Stimulated activated CD4-positive, alpha-beta T cell treated with anti-CD3 and anti-CD28 coated beads, Interleukin-1b, Interleukin-23, amount 100 ng/mL, for 1 hour (primary cell): Measurements from ENCODE around the gene BTD.
A peak's percentile ranks its signal among the peaks of the same experiment; 100 is the strongest.

Source experiments
- DNase-seq, 2 donors: peaks; one replicate each; pipeline ENCODE4 v3.0.0-alpha.2; 2020; ENCODE audit warnings: low read depth in 2 of 2

BTD gene, protein sequence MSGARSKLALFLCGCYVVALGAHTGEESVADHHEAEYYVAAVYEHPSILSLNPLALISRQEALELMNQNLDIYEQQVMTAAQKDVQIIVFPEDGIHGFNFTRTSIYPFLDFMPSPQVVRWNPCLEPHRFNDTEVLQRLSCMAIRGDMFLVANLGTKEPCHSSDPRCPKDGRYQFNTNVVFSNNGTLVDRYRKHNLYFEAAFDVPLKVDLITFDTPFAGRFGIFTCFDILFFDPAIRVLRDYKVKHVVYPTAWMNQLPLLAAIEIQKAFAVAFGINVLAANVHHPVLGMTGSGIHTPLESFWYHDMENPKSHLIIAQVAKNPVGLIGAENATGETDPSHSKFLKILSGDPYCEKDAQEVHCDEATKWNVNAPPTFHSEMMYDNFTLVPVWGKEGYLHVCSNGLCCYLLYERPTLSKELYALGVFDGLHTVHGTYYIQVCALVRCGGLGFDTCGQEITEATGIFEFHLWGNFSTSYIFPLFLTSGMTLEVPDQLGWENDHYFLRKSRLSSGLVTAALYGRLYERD

DNA sequence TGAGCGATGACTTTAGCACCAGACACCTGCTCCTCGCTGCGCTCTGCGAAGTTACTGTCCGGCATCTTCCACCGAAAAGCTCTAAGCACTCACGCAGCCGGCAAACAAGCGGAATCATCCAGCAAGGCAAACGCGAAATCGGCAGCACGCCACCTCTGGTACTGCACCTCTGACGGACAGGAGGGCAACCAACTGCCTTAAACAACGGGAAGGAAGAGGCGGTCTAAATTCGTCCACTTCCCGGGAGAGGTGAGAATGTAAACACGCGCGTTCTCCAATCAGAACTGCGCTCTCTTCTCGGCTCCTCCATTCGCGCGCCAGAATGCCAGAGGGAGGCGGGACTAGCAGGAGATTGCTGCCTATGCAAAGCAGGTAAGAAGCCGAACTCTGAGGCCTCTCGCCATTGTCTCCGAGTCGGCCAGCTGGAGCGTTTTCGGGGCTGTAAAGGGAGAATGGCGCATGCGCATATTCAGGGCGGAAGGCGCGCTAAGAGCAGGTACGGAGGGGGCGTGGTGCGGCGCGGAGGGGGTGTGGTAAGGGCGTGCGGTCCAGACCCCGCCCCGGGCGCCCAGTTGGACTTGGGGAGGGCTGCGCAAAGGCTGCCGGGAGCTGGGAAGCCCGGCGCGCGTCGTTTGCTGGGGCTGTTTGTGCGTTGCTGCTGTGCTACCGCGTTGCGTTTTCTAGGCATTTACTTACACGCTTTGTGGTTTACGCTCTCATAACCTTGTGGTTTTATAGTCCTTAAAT lies at the start of gene BTD, which contains the start of gene HACL1:
Gene BTD (plus strand): TSS at position 347 of the 747 bp plus-strand sequence. CDS start 33,695 bp downstream, outside the sequence.
Gene HACL1 (minus strand): TSS at position 171 of the 747 bp plus-strand sequence. CDS start 106 bp downstream, at position 65.
- peak; percentile 95 to 99 for DNase-seq

- no peak for DNase-seq
Measured at GRCh38 chr3:15551902-15552301, 49.6 kb upstream of the BTD start.

DNA sequence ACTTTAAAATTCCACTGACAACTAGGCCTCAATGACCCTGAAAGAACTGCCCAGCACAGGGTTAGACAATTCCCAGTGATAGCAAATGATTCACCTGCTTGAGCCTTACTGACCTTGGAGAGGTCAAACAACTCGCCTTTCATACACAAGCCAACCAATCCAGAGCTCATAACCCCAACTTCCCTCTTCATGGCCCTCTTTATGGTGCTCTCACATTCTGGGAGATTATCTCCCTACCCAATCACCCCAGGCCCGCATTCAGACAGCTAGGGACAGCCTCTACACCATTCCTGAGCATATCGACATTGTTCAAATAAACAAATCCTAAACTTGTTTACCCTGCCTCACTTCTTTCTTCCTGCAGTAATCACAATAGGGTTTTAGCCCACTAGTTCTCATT lies 47.8 kb upstream of the BTD start:
- DNase-seq = no peak

DNA sequence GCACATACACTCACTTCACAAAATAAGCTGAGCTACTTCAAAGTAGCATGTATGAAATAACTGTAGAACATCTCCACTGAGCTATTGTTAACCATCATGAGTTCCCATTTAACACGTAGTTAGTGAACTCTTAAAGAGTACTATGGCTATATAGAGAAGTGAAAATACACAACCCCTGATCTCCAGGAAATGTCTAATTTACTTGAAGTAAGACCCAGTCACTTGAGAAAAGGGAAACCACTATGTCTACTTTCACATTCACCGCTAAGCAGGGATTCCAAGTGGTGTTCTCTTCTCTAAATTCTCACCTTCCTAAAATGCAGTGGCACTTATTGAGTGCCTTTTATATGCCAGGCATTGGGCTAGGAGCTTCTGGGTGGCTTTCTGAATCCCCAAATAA lies 45.0 kb upstream of the BTD start:
- no peak for DNase-seq

- DNase-seq = no peak
Measured at GRCh38 chr3:15557511-15557946, 44.0 kb upstream of the BTD start.

DNA sequence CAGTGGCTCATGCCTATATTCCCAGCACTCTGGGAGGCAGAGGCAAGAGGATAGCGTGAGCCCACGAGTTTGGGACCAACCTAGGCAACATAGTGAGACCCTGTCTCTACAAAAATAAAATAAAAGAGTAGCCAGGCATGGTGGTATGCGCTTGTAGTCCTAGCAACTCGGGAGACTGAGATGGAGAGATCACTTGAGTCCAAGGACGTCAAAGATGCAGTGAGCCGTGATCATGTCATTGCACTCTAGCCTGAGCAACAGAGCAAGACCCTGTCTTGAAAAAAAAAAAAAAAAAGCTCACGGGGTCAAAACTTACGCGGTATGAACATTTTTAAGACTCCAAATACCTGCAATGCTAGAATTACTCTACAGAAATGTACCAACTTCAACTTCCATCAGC lies 43.0 kb upstream of the BTD start:
- no peak for DNase-seq

DNA sequence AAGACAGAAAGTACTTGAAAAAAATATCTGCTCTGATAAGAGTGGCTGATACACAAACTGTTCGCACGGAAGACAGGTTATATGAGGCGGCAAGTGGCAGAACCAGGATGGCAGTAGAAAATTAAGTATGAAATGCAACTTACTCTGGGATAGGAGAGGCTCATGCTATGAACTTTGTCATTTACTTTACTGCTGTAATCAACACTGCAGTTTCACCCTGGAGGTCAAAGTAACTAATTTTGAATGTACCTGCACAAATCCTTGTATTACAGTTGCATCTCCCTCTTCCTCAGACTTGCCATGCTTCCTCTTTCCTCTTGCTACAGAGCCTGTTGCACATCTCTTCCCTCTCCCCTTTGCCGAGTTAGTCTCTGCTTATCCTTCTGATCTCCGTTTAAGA lies 39.0 kb upstream of the BTD start:
- no peak for DNase-seq

DNA sequence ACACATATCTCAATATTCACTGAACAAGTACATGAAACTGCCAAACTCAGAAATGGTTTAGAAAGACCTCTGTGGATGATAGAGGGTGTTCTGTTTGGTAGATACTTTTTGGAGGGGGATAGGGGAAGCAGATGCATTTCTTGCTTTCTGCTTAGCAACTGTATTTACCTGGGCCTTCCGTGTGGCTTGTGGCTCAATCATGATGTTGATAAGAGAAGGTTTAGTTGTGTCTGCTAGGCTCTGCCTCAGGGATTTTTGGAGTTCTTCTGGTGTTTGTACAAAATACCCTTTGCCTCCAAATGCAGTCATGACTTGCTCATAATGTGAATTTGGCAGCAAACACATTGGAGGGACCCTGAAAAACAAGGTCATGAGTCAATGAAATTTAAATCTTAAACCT lies 38.4 kb upstream of the BTD start:
- no peak for DNase-seq

- no peak for DNase-seq
Measured at GRCh38 chr3:15572138-15572537, 29.4 kb upstream of the BTD start.

DNA sequence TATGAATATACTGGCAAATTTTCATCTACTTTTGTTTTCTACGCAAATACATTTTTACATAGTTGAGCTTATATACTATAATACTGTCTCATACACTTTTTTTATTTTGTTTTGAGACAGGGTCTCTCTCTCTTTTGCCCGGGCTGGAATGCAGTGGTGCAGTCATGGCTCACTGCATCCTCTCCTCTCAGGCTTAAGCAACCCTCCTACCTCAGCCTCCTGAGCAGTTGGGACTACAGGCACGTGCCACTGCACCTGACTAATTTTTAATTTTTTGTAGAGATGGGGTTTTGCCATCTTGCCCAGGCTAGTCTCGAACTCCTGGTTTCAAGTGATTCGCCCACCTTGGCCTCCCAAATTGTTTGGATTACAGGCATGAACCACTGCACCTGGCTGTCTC lies 26.1 kb upstream of the BTD start:
- DNase-seq = no peak

DNA sequence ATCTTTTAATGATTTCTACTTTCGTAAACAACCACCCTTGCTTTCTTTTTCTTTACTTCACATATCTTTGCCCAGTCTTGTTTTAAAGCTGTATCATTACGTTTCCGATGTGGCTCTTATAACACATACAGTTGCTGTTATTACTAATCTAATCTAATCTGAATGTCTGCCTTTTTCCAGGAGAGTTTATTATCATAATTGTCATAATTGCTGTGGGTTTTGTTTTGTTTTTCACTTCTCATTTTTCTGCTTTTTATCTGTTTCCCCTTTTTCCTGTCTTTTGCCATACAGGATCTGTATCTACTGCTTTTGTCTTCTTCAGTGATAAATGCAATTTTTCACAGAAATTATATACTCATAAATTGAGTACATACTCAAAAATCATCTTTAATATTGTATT lies 25.1 kb upstream of the BTD start:
- no peak for DNase-seq

GRCh38 chr3:15578289-15578867 lies 23.2 kb upstream of the BTD start:
- DNase-seq = no peak

- DNase-seq = no peak
Measured at GRCh38 chr3:15579051-15579450, 22.5 kb upstream of the BTD start.

DNA sequence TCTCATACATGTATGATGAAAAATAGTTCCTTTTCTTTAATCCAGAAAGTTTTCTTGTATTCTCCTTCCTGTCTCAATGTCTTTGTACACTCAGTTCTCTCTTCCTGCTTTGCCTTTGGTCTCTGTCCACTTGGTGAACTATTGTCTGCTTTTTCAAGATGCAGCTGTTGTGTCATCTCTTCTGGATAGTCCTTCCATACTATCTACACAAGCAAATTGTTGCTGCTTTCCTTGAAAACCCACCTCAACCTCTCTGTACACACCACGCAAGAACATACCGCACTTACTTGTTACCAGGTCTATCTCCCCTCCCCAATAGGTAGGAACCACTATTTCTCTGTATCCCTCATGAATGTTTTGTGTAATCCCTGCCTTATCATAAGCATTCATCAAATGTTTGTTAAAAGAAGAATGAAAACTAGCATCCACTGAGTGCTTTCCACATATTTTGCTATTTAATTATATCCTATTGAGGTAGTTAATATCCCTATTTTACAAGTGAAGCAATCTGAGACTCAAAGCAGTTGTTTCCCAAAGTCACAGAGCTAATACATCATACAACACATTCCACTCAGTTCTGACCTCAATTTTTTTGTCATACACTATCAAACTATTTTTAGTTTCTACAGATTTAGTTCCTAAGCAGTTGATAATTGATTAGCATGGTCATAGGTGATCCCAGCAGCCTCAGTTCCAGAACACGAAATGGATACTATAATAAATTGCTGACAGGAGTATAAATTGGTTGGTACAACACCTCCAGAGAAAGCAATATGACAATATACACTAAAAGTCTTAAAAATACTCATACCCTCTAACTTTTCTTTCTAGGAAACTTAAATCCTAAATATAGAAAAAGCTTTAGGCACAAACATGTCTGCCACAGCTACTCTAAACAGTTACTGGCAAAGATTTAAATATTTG lies 19.8 kb upstream of the BTD start:
- no peak for DNase-seq

GRCh38 chr3:15585111-15585845 lies 16.3 kb upstream of the BTD start:
- no peak for DNase-seq

DNA sequence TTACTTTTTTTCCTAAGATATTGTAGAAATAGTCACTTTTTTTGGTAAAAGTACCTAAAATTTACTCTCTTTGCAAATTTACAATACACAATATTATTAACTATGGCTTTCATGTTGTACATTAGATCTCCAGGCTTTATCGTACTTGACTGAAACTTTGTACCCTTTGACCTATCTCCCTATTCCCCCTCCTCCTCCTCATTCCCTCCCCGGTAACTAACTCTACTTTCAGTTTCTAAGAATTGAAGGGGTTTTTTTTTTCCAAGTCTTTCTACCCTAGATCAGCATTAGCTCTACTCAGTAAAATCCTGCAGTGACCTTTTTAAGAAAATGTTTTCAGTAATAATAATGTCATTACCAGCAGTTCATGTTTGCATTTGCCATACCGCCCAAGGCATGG lies 10.3 kb upstream of the BTD start:
- no peak for DNase-seq

- no peak for DNase-seq
Measured at GRCh38 chr3:15591928-15592327, 9.6 kb upstream of the BTD start.

DNA sequence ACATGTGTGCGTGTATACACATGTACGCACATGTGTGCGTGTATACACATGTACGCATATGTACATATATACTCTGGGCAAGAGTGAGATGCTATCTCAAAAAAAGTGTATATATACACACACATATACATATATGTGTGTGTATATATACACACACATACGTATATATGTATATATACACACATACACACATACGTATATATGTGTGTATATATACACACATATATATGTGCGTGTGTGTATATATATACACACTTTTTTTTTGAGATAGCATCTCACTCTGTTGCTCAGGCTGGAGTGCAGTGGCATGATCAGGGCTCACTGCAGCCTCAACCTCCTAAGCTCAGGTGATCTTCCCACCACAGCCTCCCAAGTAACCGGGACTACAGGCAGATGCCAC lies 8.6 kb upstream of the BTD start:
- DNase-seq = no peak

- DNase-seq = no peak
Measured at GRCh38 chr3:15595955-15596354, 5.6 kb upstream of the BTD start.

DNA sequence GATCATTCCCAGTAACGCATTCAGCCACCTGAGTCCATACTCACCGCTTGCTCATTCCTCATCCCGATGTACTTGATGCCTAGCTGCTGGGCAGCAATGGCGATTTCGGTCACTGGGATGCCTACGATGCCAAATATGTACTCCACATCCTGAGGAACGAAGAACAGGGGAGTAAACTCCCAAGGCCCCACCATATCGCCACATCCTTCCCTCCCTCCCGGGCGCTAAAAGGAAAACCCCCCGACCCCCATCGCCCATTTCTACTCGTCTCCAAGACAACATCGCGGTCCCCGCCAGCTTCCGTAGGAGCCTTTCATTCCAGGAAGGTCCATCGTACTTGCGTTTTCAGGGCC lies 523 bp upstream of the BTD start:
- peak in 1 of 2 donors; percentile 3 for DNase-seq

DNA sequence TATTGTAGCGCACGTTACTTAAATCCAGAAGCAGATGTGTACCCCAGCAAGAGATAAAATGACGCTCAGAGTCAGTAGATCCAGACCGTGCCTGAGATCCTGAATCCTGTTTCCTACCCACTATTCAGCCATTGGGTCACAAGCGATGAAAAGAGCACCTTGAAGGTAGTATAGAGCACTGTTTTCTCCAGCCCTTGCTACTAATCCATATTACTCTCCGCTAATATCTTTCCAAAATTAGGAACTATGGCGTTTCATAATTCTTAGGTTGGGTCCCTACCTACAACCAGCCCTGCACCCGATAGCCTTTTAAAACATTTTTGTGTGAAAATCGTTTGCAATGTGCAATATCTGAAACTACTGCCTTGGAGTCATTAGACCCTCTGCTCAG lies 596 bp downstream of the BTD start:
- DNase-seq = no peak
